ENCODE data around the gene PCDHGB7. TPM values are rescaled to one million over a fixed set of nuclear protein-coding genes. Genes with fewer than 3 reads are reported as not detected.
"Not testable (repeated sequence)": the region's sequence is repeated elsewhere in the genome, so short reads cannot be mapped to it uniquely, and the experiment has no call there.

The PCDHGB7 gene
- total RNA-seq, 1 donor from 2014 or later = 21.1 TPM

DNA sequence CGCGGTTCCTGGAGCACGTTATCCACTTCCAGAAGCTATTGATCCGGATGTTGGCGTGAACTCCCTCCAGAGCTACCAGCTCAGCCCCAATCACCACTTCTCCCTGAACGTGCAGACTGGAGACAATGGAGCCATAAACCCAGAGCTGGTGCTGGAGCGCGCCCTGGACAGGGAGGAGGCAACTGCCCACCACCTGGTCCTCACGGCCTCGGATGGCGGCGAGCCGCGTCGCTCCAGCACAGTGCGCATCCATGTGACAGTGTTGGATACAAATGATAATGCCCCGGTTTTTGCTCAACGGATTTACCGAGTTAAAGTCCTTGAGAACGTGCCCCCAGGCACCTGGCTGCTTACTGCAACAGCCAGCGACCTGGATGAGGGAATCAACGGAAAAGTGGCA lies 14.1 kb upstream of the PCDHGB7 start:
- Histone ChIP-seq H3F3A (ENCODE audit: low read depth) (peaks cover 4% of the 10 kb centered on the region), H2AFZ (replicated peaks) (no peak overlapping the region), H3K79me2 (ENCODE audit: low read depth) (no peaks in the 10 kb centered on the region), H3K4me2 (no peak overlapping the region), H3K4me1 (no peaks in the 10 kb centered on the region), H3K27me3 (peaks cover 2% of the 10 kb centered on the region), H3K9ac (no peak overlapping the region), H3K36me3 (no peaks in the 10 kb centered on the region), H3K4me3 (no peak overlapping the region), H4K20me1 (ENCODE audit: low read depth) (no peaks in the 10 kb centered on the region), H3K9me3 (ENCODE audit: low read depth) (peaks cover 16% of the 10 kb centered on the region), H3K27ac (no peak overlapping the region)
- Mint-ChIP-seq H3K4me3 (no peak overlapping the region), H3K36me3 (peaks cover 18% of the 10 kb centered on the region), H3K27me3 (ENCODE audit: insufficient read depth, low read depth) (peaks cover 4% of the 10 kb centered on the region), H3K9me3 (peaks cover 67% of the 10 kb centered on the region), H3K4me1 (peaks cover 3% of the 10 kb centered on the region), H3K27ac (no peak overlapping the region)
- TF ChIP-seq EZH2 (IDR thresholded peaks at IDR 0.05) (no peak), EZH2phosphoT487 (IDR thresholded peaks at IDR 0.05) (no peak)
- TF ChIP-seq, protein P1, sequence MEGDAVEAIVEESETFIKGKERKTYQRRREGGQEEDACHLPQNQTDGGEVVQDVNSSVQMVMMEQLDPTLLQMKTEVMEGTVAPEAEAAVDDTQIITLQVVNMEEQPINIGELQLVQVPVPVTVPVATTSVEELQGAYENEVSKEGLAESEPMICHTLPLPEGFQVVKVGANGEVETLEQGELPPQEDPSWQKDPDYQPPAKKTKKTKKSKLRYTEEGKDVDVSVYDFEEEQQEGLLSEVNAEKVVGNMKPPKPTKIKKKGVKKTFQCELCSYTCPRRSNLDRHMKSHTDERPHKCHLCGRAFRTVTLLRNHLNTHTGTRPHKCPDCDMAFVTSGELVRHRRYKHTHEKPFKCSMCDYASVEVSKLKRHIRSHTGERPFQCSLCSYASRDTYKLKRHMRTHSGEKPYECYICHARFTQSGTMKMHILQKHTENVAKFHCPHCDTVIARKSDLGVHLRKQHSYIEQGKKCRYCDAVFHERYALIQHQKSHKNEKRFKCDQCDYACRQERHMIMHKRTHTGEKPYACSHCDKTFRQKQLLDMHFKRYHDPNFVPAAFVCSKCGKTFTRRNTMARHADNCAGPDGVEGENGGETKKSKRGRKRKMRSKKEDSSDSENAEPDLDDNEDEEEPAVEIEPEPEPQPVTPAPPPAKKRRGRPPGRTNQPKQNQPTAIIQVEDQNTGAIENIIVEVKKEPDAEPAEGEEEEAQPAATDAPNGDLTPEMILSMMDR (IDR thresholded peaks at IDR 0.05) = no peak
- DNase-seq (ENCODE audit: low spot score) = no peak

DNA sequence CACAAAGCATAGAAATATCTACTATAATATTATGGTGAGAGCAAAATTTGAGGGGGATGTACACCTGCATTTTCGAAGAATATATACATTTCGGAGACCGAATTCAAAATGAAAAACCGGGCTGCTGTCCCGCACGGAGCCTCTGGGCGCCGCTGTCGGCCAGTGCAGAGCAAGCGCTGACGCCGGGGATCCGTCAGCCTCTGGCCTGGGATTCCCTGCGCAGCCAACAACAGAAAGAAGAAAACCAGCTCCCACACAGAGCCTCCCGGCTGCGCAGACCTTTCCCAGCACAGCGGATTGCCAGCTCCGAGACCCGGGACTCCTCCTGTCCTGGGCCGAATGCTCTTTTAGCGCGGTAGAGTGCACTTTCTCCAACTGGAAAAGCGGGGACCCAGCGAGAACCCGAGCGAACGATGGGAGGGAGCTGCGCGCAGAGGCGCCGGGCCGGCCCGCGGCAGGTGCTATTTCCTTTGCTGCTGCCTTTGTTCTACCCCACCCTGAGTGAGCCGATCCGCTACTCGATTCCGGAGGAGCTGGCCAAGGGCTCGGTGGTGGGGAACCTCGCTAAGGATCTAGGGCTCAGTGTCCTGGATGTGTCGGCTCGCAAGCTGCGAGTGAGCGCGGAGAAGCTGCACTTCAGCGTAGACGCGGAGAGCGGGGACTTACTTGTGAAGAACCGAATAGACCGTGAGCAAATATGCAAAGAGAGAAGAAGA lies 9.5 kb upstream of the PCDHGB7 start, which contains the start of gene PCDHGB6:
TSS of gene PCDHGB6 (plus strand) at position 232 of the 716 bp plus-strand sequence. CDS start at position 414, 182 bp downstream.
- Mint-ChIP-seq H3K36me3 (peaks cover 41% of the 10 kb centered on the region), H3K4me3 (peak within 1 kb of the TSS; percentile 94), H3K9me3 (peaks cover 79% of the 10 kb centered on the region), H3K4me1 (peaks cover 14% of the 10 kb centered on the region), H3K27ac (peak within 1 kb of the TSS; percentile 100), H3K27me3 (ENCODE audit: insufficient read depth, low read depth) (peaks cover 16% of the 10 kb centered on the region)
- H3F3A ChIP-seq (ENCODE audit: low read depth) = peaks cover 14% of the 10 kb centered on the region
- peaks cover 28% of the 10 kb centered on the region for H3K9me3 ChIP-seq (ENCODE audit: low read depth)
- peak within 1 kb of the TSS; percentile 76 for H3K4me2 ChIP-seq
- peak within 1 kb of the TSS; percentile 85 for H2AFZ ChIP-seq (replicated peaks)
- H3K36me3 ChIP-seq = peaks cover 12% of the 10 kb centered on the region
- not testable (repeated sequence) for H3K79me2 ChIP-seq (ENCODE audit: low read depth); H4K20me1 ChIP-seq (ENCODE audit: low read depth); H3K27ac ChIP-seq; H3K9ac ChIP-seq; H3K27me3 ChIP-seq; H3K4me1 ChIP-seq
- peak; percentile 89 for DNase-seq (ENCODE audit: low spot score)
- peak within 1 kb of the TSS; percentile 54 for H3K4me3 ChIP-seq
- TF ChIP-seq, protein P1 (IDR thresholded peaks at IDR 0.05) = peak; percentile 80

DNA sequence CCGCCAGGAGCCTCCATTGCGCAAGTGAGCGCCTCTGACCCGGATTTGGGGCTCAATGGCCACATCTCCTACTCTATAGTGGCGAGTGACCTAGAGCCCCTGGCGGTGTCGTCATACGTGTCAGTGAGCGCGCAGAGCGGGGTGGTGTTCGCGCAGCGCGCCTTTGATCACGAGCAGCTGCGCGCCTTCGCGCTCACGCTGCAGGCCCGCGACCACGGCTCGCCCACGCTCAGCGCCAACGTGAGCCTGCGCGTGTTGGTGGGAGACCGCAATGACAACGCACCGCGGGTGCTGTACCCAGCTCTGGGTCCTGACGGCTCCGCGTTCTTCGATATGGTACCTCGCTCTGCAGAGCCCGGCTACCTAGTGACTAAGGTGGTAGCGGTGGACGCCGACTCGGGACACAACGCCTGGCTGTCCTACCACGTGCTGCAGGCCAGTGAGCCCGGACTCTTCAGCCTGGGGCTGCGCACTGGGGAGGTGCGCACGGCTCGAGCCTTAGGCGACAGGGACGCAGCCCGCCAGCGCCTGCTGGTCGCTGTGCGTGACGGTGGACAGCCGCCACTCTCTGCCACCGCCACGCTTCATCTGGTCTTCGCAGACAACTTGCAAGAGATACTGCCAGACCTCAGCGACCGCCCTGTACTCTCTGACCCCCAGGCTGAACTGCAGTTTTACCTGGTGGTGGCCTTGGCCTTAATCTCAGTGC lies 7.7 kb upstream of the PCDHGB7 start:
- Histone ChIP-seq H2AFZ (replicated peaks) (no peak overlapping the region), H3K9ac (no peak overlapping the region), H3K36me3 (peaks cover 12% of the 10 kb centered on the region), H3K27me3 (peaks cover 8% of the 10 kb centered on the region), H3K79me2 (ENCODE audit: low read depth) (no peaks in the 10 kb centered on the region), H3K27ac (no peak overlapping the region), H4K20me1 (ENCODE audit: low read depth) (no peaks in the 10 kb centered on the region), H3K4me2 (no peak overlapping the region), H3F3A (ENCODE audit: low read depth) (peaks cover 14% of the 10 kb centered on the region), H3K4me1 (no peaks in the 10 kb centered on the region), H3K4me3 (no peak overlapping the region), H3K9me3 (ENCODE audit: low read depth) (peaks cover 38% of the 10 kb centered on the region)
- no peak for DNase-seq (ENCODE audit: low spot score)
- Mint-ChIP-seq H3K27me3 (ENCODE audit: insufficient read depth, low read depth) (peaks cover 18% of the 10 kb centered on the region), H3K4me1 (peaks cover 14% of the 10 kb centered on the region), H3K36me3 (peaks cover 59% of the 10 kb centered on the region), H3K27ac (peak overlapping the region; percentile 14), H3K4me3 (no peak overlapping the region), H3K9me3 (peaks cover 81% of the 10 kb centered on the region)
- TF ChIP-seq, protein P1 (IDR thresholded peaks at IDR 0.05) = no peak
- TF ChIP-seq EZH2phosphoT487 (IDR thresholded peaks at IDR 0.05) (no peak), EZH2 (IDR thresholded peaks at IDR 0.05) (no peak)

Measured in neural progenitor cell (in vitro differentiated cells).